Measurements from ENCODE around the gene EAF1. TPM values are rescaled to one million over a fixed set of nuclear protein-coding genes. Genes with fewer than 3 reads are reported as not detected.

The EAF1 gene
- total and polyA plus RNA-seq, 2 donors = 7.1 to 13.4 TPM

Other genes starting within 250 kb of the EAF1 start
- gene CAPN7, start 221.4 kb upstream of the EAF1 start, total RNA-seq = 25.5 TPM
- gene CAPN7, start 221.4 kb upstream of the EAF1 start, polyA plus RNA-seq = 31.4 TPM
- gene SH3BP5, start 95.0 kb upstream of the EAF1 start, total RNA-seq = 29.1 TPM
- 64.3 TPM for gene SH3BP5, start 95.0 kb upstream of the EAF1 start, polyA plus RNA-seq
- gene METTL6, start 54 bp upstream of the EAF1 start, total RNA-seq = 27.0 TPM
- 16.7 TPM for gene METTL6, start 54 bp upstream of the EAF1 start, polyA plus RNA-seq
- gene COLQ, start 94.1 kb downstream of the EAF1 start, total RNA-seq = 4.2 TPM
- gene COLQ, start 94.1 kb downstream of the EAF1 start, polyA plus RNA-seq = 6.2 TPM
- 22.4 TPM for gene HACL1, start 174.0 kb downstream of the EAF1 start, total RNA-seq
- gene HACL1, start 174.0 kb downstream of the EAF1 start, polyA plus RNA-seq = 23.2 TPM
- gene BTD, start 174.1 kb downstream of the EAF1 start, total RNA-seq = 7.0 TPM
- gene BTD, start 174.1 kb downstream of the EAF1 start, polyA plus RNA-seq = 6.9 TPM